Measurements from ENCODE around the gene ADCYAP1R1.

The ADCYAP1R1 gene

DNA sequence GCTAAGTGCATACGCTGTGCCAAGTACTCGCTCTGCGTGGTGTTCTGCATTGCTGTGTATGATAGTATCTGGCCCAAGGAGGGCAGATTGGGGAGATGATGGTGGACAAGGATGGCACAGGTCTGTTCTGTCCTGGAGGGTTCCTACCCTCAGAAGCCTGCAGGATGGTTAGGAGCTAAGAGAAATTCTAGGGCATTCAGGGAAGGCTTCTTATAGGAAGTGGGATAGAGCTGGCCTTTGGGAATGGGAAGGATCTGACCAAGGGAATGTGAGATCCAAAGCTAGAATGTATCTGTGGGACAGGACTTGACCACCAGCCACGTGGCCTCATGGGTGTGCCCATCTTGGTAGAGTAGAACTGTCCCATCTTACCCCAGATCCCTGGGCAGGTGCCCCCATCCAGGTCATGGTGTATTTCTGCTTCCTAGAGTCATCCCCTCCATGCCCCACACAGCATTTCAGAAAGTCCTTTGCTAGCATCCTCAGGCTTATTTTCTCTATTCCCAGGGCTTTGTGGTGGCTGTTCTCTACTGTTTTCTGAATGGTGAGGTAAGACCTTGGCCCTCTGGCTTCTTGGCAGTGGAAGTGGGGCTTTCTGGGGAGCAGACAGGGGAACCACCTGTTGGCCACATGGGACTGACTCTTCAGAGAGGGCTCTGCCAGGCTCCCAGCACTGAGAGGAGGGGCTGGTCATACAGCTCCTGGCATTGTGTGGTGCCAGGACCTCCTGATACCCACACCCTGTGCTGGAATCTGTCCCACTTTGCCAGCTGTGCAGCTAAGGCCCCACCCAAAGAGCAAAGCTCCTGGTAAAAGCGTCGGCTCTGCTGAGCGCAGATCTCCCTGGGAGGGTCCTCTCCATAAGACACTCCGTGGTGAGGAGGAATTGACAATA, 52.5 kb downstream of the ADCYAP1R1 start:
- peak; percentile 66 for FAIRE-seq
- DNase-seq (ENCODE audit: low spot score): no peak

DNA sequence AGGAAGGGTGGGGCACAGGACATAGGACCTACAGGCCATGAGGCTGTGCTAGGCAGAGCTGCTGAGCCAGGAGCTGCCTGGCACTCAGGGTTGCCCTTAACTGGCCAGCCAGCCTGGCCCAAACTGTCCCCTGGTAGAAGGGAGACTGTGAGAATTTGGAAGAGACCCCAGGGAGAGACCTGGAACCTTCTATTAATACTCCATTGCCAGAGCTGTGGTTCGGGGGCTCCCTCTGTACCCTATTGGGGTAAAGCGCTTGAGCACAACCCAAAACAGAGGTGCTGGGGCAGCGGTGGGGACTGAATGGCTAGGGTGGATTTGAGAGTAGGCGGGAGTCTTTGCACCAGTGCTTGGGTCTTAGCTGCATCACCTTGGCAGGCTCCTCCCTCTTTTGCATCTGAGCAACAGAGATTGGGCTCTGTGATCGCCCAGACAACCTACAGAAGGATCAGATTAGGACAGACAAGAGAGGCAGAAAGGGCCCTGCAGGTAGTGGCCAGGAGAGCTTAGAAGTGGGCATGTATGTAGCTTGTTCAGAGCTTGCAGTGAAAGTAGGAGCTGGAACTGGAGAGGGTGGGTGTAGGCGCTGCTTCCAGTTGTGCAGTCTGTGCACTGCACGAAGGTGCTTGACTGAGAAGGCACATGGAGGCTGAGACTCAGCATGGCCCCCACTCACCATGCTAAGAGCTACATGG, 53.3 kb downstream of the ADCYAP1R1 start:
- FAIRE-seq (no peak), DNase-seq (ENCODE audit: low spot score) (no peak)

DNA sequence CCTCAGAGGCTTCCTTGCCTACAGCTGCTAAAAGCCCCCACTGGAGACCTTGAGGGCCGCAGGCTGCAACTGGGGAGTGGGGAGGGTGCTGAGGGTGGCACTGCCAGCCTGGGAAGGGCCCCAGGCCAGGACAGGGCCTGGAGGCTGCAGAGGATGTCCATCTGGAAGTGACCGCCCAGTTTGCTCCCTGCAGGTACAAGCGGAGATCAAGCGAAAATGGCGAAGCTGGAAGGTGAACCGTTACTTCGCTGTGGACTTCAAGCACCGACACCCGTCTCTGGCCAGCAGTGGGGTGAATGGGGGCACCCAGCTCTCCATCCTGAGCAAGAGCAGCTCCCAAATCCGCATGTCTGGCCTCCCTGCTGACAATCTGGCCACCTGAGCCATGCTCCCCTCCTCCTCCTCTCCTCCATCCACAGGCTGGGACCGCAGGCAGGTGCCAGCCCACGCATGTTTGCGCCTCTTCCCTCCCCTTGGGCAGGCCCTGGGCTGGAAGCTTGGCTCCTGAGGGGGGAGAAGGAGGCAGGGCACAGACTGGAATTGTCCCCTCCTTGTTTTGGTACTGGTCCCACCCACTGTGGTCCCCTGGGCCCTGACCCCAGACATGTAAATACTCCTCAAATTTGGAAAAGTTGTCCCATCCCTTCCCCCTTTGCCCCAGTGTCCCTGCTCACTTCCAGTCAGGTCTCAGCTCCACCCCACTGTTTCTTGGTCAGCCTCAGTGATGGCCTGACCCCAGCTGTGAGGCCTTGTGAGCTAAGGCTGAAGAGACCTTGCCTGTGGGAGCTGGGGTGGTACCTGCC, 54.4 kb downstream of the ADCYAP1R1 start:
- FAIRE-seq (no peak), DNase-seq (ENCODE audit: low spot score) (no peak)

DNA sequence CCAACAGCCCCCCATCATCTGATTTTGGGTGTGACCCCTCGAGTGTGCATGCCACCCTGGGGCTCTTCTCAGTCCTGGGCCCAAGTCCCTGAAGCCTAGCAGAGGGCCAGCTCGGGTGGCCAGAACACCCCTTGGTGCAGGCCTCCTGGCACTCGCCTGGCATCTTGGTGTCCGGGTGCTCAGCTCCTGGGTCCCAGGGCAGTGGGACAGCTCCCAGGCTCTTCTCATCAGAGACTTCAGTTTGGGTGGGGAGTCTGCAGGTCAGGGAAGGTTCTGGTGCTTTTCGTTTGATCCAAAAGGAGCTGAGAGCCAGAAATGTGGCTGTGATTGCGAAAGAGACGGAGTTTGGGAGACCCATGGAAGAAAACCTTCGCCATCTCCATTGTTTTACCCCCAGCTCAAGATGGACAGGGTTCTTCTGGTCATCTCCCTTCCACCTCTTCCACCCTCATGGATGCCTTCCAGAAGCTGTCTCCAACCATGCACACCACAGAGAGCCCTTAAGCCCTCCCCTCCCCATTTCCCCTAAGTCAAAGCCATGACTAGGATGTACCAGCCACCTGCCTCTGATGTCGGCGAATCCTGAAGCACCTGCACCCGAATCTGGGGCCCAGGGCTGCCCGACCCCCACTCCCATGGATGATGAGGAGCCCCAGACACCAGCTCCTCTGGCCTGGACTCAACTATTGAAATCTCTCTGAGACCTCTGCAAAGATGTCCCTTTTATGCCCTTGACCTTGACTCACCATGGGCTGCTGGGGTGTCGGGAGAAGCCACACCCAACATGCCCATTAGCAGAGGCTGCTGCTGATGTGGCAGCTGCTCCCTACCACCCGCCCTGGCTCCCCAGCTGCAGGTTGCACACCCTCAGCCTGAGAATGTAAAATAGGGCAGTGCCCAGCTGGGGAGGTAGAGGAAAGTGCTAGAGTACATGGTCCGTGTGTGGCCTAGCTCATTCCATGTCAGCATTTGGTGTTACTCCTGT, 55.3 kb downstream of the ADCYAP1R1 start:
- no peak for DNase-seq (ENCODE audit: low spot score)
- FAIRE-seq: no peak

DNA sequence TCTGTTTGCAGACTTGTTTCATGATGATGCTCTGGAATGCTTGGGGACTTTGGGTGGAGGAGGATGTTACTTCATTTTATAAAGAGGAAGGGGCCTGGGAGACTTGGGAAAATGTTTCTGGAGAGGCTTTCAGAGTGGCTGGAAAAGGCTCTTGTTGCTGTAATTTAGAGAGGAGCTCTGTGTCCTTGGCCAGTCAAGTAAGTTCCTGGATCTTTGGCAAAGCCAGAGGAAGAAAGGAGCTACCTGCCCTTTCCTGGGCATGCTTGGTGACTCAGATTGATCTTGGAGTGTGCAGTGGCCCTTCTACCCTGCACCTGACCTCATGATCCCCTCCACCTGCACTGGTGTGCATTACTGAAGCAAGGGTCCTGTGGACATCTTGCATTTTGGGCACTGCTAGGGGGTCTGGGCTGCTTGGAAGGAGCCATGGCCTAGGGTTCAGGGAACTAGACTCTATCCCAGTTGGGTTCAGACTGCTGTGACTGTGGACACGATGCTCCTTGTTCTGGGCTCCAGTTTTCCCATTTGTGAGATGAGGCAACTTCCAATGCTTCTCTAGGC, 56.1 kb downstream of the ADCYAP1R1 start:
- FAIRE-seq (no peak), DNase-seq (ENCODE audit: low spot score) (no peak)

DNA sequence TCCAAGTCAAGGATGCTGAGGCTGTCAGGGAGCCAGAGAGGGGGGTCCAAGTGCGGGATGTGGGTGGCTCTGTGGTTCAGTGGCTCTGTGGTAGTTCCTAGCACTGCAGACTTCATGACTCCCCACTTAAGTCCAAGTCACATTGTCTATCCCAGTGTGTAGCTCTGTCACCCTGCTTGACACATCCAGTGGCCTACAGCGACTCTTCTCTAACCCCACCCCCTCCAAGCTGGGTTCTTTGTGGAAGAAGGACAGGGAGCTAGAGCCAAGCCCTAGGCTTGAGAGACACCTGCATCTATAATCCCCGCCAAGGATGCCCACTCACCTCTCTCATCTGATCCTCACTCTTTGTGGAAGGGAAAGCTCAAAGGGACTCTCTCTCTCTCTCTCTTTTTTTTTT, 57.6 kb downstream of the ADCYAP1R1 start:
- FAIRE-seq (peak; percentile 37), DNase-seq (ENCODE audit: low spot score) (no peak)

DNA sequence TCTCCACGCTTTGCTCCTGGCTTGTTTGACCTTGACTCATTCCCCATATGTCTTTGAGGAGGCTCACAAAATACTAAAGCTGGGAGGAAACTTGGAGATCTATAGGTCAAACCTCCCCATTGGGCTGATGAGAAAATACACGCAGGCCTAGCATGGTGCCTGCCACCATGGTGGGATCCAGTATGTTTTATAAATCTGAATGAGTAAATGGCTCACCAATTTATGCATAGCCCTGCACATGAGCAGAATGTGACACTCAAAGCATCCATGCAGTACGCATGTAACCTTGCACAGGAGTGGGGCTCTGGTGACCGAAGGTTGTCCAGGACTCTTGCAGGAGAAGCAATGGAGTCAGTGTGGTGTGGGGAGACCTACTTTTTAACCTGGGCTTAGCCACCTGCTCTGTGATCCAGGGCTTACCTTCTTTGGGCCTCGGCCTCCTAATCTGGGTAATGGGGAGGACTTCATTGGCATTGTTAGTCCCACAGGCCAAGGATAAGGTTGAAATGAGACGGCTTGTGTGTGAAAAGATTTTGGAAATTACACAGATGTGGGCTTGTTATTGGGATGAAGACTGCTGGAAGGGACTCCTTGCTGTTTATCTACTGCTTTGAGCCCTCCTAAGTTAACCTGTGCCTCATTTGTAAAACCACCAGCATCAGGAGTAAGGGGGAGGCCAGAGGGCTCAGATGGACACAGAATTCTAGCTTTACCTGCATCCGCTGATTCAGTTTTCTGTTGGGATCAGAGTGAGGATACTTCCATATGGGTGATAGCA, 58.4 kb downstream of the ADCYAP1R1 start:
- DNase-seq (ENCODE audit: low spot score) (no peak), FAIRE-seq (no peak)

DNA sequence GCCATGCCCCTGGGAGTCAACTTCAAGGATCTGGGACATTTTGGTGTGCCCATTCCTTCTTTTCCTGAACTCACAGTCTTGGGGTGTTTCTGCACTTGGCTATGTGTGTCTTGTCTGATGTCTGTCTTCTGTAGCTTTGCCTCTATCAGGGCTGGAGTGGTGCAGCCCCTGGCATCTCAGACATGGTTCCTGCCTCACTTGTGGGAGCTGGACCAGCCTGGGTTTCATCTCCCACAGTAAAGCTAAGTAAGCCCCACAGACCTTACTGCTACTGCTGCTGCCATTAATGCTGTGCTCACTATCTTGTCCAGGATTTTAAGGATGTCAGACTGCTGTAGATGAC, 59.0 kb downstream of the ADCYAP1R1 start:
- DNase-seq (ENCODE audit: low spot score): no peak
- FAIRE-seq: no peak

DNA sequence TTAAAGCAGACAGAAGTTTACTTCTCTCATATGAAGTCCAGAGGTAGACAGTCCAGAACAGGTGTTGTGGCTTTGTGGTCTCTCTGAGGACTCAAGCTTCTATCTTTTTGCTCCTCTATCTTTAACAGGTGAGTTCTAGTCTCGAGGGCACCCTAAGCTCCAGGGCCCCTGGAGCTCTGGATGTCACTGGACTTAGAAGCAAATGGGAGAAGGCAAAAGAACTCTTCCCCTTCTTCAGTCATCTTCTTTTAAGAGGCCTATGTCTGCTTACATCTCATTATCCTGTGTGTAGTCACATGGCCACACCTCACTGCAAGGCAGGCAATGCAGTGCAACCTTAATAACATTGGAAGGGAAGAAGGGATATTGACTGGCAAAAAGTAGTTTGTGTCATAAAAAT, 61.6 kb downstream of the ADCYAP1R1 start:
- FAIRE-seq (no peak), DNase-seq (ENCODE audit: low spot score) (no peak)

DNA sequence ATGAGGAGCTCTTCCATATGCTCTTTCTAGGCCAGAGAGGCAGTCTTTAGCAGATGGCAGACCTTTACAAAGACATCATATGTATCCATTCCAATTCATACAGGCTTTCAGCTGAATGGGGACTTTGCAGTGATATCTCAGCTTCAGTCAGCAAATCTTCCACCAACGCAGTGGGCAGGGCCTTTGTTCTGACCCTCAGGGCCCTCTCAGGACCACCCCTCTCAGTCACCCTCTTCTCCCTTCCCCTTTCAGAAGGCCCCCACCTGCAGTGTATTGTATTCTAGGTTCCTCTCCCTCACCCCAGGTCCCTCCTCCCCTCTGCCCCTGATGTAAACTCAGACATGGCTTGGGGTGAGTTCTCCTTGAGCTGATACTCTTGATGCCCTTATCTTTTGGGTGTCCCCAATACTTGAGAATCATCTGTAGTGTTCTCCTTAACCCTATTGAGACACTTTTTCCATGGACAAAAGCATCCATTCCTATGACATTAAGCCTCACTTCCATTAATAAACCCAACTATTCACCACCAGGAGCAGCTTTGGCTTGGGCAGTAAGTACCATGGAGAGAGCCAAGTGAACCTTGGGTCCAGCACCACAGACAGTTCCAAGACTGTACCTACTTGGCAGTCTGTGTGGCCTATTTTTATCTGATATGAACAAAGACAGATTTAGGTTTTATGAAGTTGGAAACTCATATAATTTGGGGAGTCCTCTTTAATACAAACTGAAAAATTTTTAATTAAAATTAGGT, 62.7 kb downstream of the ADCYAP1R1 start:
- peak; percentile 64 for DNase-seq (ENCODE audit: low spot score)
- FAIRE-seq: peak; percentile 37

DNA sequence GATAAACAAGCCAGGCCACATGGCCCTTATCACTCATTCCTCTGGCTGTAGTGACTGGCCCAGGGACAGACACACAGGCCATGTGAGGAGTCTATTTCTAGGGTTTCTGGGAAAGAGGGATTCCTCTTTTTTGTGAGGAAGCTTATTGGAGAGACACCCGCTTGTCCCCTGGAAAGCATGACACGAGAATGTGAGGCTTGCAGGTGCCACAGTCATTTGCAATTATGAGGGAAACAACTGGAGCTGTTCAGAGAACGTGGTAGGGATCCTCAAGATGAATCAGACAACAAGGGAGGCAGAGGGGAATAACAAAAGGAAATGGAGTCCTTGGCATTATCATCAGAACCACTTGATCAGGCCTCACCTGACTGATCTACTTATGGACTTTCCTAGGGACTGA, 64.5 kb downstream of the ADCYAP1R1 start:
- FAIRE-seq (no peak), DNase-seq (ENCODE audit: low spot score) (no peak)

DNA sequence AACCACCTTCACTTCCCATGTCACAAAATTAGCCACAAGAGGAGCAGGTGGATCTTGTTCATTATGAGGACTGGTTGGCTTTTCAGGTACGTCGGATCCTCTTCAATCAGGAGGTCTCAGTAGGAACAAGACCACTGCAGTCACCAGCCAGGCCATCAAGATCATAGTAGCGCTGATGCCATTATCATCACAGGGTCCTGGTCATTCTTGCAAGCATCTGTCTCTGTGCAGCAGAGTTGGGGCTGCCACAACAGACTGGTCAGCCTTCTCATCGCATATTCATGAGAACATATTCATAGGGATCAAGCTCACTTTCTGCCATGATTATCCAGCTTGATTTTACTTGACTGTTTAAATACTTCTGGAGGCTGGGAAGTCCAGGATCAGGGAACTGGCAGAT, 67.1 kb downstream of the ADCYAP1R1 start:
- FAIRE-seq (peak; percentile 82), DNase-seq (ENCODE audit: low spot score) (no peak)

DNA sequence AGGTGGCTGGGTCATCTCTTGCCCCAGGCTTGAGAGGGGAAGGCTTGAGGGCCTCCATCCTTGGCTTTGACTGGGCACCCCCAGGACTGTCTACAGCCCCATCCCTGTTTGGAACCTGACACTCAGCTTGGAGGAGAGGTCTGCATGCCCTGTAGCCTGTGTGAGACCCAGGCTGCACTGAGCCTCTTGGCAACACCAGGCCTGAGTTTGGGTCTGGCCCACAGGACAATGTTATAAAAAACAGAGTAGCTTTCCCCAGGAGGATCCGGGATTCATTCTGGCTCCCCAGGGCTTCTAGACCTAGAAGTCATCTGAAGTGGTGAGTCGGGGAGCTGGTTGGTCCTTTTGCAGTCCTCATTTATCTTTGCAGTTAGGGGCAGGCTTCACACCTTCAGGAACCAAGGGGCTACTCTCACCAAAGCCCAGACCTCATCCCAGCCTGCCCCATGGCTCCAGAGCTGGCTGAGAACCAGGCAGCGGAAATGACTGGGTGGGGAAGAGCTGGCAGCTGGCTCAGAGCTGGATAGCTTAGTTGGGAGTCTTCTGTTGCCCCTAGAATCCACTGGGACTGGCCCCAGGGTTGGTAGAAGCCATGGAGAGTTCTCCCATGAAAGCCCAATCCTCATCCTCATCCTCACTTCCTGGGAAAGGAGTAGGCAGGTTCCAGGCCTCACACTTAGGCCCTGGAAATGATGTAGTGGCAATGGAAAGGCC, 68.8 kb downstream of the ADCYAP1R1 start:
- DNase-seq (ENCODE audit: low spot score) (no peak), FAIRE-seq (no peak)

DNA sequence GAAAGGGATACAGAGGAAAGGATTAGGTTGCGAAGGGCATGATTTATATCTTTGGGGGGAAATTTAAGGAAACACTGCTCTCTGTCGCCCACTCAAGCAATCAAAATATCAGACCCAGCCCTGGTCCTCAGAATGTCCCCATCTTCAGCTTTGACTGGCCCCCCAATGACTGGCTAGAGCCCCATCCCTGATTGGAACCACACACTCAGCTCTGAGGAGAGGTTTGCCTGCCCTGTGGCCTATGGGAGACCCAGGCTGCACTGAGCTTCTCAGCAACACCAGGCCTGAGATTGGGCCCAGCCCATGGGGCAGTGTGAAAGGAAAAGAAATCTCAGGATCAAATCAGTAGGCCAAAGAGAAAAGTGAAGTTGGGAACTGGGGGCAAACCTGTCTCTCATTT, 69.5 kb downstream of the ADCYAP1R1 start:
- no peak for FAIRE-seq

DNA sequence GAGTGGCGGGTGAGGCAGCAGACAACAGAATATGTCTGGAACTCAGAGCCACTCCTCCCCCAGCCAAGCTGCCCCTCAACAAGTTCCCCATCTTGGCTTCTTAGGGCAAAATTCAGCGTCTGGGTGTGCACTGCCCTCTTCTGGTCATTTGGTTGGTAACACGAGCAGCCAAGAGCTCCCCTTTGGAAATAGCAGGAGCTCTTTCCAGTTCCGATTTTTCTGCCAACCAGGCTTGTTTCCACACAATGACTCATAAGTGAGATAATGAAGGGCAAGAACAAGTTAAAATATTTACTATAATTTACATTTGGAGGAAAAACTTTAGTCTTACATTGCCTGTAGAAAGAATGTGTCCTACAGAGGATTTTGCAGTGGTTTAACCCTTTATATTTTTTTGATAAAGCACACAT, 70.5 kb downstream of the ADCYAP1R1 start:
- DNase-seq (ENCODE audit: low spot score) (peak; percentile 84), FAIRE-seq (no peak)

More for the DNA sequence above, 69.5 kb downstream of the ADCYAP1R1 start:
- no peak for DNase-seq (ENCODE audit: low spot score)

DNA sequence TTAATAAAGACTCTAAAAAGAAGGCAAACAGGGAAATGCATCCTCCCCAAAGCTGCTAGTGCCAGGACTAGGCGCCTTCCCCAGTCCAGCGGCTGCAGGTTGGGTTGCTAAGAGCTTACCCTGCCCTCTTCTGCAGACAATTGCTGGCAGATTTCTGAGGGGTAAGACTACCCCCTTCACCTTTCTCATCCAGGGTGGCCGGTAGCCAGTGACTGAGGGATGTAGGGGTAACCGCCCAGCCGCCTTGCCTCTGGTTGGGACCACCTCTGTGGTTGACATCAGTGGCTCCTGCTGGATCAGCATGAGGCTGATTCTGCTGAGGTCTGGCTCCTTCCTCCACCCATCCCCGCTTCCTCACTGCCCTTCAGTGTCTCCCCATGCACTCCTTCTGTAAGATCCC, 71.2 kb downstream of the ADCYAP1R1 start:
- no peak for FAIRE-seq

DNA sequence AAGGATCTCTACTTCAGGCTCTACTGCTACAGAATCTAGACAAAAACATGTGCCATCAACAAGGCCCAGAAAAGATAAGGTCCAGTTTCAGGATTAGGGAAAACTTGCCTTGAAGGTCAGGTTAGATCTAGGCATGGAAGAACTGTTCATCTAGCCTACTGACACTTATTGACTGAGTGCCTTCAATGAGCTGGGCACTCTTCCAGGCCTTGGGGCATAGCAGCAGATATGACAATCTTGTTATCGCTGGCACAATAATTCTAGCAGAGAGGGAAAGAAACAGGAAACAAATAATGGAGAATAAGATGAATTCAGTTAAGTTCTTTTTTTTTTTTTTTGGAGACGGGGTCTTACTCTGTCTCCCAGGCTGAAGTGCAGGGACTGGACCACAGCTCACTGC, 71.6 kb downstream of the ADCYAP1R1 start:
- DNase-seq (ENCODE audit: low spot score) (no peak), FAIRE-seq (peak; percentile 48)

More for the DNA sequence above, 71.2 kb downstream of the ADCYAP1R1 start:
- DNase-seq (ENCODE audit: low spot score): no peak

DNA sequence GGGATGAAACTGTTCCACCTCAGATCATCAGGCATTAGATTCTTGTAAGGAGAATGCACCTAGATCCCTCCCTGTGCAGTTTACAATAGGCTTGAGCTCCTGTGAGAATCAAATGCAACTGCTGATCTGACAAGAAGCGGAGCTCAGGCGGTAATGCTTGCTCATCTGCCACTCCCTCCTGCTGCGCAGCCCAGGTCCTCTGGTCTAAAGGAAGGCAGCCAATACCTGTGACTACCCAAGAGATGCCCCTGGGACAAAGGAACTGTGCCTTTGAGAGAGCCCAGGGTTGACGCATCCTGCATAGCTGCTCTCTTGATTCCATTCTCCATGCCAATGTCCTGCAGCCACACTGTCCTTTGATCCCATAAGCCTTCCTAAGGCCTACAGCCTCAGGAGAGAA, 73.1 kb downstream of the ADCYAP1R1 start:
- DNase-seq (ENCODE audit: low spot score) (no peak), FAIRE-seq (peak; percentile 5)

All from urothelium cell line (cell line).